ENCODE measurements around the gene AGO4. TPM values are rescaled to one million over a fixed set of nuclear protein-coding genes. Genes with fewer than 3 reads are reported as not detected.

The AGO4 gene
- 46.2 and 46.6 TPM in 2 replicates for total RNA-seq

DNA sequence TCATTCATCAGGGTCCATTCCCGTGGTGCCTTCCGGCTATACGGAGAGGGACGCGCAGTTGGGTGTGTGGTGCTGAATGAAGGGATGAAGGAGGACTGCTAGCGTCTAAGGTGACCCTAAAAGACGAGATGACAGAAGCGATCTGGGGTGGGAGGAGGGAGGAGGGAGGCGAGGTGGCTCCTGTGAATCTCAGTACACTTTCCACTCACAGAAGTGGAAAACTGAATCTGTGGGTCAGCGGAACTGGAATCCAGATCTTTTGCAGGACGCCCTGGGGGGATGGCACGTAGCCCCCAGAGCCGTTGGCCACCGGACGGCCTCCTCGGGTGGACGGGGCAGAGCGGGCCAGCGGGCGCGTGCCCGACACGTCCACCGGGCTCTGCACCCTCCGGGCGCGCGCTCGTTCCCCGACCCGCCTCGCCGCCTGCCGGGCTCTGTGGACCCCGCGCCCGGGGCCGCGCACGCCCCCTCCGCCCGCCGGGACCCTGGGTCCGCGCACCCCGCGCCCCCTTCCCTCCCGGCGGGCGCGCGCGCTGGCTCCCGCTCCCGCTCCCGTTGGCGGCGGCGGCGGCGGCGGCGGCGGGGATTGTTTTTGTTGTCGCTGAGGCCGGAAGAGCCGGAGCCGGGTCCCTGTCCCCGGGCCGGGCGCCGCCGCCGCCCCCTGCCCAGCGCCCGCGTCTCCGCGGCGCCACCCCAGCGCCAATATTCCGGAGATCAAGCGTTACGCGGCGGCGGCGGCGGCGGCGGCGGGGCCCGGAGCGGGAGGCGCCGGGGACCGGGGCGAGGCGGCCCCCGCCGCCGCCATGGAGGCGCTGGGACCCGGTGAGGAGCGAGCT is at the start of gene AGO4:
Gene AGO4, plus strand, starts transcription at position 403 of the 836 bp plus-strand sequence. Its CDS starts 401 bp downstream, at position 804.

DNA sequence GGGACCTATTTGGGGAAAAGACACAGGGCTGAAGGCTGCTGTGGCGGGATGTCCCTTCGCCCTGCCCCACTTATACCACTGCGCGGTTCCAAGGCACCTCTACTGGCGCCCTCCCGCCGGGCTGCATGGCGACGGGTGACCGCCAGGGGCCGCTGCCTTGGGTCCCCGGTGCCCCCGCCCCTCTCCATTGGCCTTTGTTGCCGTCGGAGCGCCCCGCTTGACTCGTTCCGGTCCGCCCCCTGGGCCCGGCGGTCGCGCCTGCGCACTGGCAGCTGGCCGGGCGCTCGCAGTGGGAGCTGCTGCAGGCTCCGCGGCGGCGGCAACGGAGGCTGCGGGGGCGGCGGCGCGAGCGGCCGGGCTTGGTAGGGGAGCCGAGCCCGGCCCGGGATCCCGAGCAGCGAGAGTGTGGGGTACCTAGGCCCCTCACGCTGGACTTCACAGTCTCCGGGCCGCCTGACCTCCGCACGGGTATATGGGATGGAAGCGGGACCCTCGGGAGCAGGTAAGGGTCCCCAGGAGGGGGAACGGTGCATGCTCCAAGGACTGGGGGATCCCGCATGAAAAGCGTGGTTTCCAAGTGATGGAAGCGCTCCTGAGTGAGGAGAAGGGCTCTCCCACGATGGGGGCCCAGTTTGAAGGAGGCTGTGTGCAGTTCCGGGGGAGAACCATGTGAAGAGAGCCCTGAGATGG is 75.3 kb downstream of the AGO4 start, which contains the start of gene AGO1:
Gene AGO1, plus strand, starts transcription at position 265 of the 690 bp plus-strand sequence. Its CDS starts 213 bp downstream, at position 478.

Other genes starting within 250 kb of the AGO4 start
- 0.22 and 0.26 TPM in 2 replicates for gene TFAP2E, start 234.7 kb upstream of the AGO4 start, total RNA-seq
- 15.6 and 17.4 TPM in 2 replicates for gene PSMB2, start 166.5 kb upstream of the AGO4 start, total RNA-seq
- 16.7 and 19.3 TPM in 2 replicates for gene C1orf216, start 89.1 kb upstream of the AGO4 start, total RNA-seq
- 3.7 and 4.0 TPM in 2 replicates for gene CLSPN, start 38.0 kb upstream of the AGO4 start, total RNA-seq
- 10.0 and 11.9 TPM in 2 replicates for gene AGO1, start 75.2 kb downstream of the AGO4 start, total RNA-seq
- gene AGO3, start 123.1 kb downstream of the AGO4 start, total RNA-seq = 9.3 and 11.1 TPM in 2 replicates